Myometrial cell (primary cell): ENCODE data around the gene SIK2. TPM values are rescaled to one million over a fixed set of nuclear protein-coding genes. Genes with fewer than 3 reads are reported as not detected.

Experiments used
- total RNA-seq: library from RNA; depleted of rRNA; stranded (reverse); fragments of >200 nt; gene quantifications from 2 replicates; pipeline ENCODE4 v1.2.3, GENCODE V29; 2015

The SIK2 gene
- total RNA-seq = 9.9 and 13.0 TPM in 2 replicates

DNA sequence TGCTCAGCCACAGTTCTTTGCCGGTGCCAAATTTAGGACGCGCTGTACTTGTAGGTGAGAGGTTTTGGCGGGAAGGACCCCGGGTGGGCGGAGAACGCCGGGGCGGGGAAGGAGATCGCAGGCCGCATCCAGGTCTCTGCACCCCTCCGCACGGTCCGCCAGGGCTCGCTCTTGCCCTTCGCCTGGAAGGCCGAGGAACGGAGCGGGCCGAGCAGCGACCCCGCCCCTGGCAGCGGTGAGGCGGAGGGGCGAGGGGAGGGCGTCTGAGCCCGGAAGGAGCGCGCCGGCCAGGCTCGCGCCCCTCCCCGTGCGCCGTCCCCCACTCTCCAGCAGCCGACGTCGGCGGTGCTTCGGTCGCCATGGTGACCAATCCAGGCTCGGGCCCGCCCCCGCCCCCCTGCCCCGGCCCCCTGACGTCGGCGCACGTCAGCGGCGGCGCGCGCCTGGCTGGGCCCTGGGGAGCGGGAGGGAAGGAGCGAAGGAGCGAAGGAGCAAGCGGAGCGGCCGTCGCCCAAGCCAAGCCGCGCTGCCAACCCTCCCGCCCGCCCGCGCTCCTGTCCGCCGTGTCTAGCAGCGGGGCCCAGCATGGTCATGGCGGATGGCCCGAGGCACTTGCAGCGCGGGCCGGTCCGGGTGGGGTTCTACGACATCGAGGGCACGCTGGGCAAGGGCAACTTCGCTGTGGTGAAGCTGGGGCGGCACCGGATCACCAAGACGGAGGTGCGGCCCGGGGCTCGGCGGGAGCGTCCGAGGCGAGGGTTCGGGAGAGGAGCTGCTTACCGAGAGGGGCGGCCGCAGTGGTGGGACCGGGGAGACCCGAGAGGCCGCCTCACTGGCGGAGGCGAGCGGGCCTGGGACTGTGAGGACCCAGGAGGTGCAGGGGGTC is at the start of gene SIK2:
Gene SIK2 (plus strand): TSS at position 471 of the 886 bp plus-strand sequence. CDS start 115 bp downstream, at position 586.

DNA sequence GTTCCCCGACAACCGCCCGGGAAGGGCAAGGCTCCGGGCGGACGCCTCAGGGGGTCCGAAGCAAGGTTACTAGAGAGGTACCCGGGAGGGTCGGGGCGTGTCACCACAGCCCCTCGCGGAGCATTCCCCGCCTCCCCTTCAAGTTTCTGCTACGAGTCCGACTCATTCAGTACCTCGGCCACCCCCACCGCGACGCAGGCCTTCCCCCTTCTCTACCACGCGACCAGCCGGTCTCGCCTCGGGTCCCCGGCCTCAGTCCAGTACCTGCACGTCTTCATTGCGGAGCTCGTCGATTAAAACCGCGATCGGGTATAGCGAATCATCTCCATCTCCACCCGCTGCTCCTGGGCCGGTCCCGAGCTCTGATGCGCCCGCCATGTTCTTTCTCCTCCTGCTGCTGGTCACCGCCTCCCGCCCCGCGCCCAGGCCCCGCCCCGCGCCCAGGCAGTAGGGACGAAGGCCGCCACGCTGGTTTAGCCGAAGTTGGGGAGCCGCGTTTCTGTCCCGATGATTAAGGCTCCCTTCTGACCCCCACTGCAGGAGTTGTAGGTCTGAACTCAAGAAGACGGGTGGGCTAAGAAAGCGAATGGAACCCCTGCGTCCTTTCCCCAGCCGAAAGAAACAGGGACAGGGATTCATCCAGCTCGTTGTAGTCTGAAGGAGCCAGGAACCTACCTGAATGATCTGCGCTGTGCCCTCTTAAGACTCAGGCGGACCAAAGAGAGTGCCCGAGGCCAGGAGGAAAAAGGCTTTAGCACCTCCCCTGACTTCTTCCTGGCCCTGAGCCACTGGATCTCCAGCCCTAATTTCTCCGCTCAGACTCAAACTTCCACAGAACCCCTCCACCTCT is 164.0 kb downstream of the SIK2 start, which contains the start of gene PPP2R1B:
Gene PPP2R1B (minus strand): TSS at position 406 of the 850 bp plus-strand sequence. CDS start 28 bp downstream, at position 378.

Other genes with a start within 250 kb of the SIK2 start
- not detected in 2 replicates for gene POU2AF1, start 223.2 kb upstream of the SIK2 start, total RNA-seq
- not detected in 2 replicates for gene BTG4, start 90.1 kb upstream of the SIK2 start, total RNA-seq
- not detected in 2 replicates for gene HOATZ, start 87.7 kb upstream of the SIK2 start, total RNA-seq
- gene LAYN, start 61.7 kb upstream of the SIK2 start, total RNA-seq = 55.1 and 55.8 TPM in 2 replicates
- 33.4 and 38.5 TPM in 2 replicates for gene PPP2R1B, start 163.9 kb downstream of the SIK2 start, total RNA-seq